ENCODE measurements around the gene CASP5. TPM values are rescaled to one million over a fixed set of nuclear protein-coding genes. Genes with fewer than 3 reads are reported as not detected.
"Not testable (repeated sequence)": the region's sequence is repeated elsewhere in the genome, so short reads cannot be mapped to it uniquely, and the experiment has no call there.

Gene CASP5
- total RNA-seq, result not detected in 2 replicates

DNA sequence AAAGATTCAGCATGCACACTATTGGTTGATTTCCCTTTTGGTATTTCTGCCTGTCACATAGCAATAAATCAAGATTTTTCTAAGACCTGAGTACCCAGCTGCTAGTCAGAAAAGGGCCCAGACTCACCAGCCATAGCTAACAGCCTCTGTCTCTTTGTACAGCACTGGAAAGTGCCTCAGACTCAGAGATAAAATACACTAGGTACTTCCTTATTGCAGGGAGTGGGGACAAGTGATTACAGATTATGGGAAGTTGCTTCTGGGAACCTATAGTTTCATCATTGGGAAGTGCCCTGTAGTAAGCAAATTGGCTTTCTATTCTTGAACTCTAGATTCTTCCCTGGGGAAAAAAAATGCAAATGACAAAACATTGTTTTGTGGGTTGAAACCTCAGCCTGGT lies at the start of gene CASP5:
TSS of gene CASP5 (minus strand) at position 166 of the 400 bp plus-strand sequence. CDS start at position 134, 32 bp downstream.
- Mint-ChIP-seq H3K4me3 (no peak within 1 kb of the TSS), H3K9me3 (no peaks in the 10 kb centered on the region), H3K27ac (no peak within 1 kb of the TSS), H3K36me3 (ENCODE audit: low read depth) (peaks cover 31% of the 10 kb centered on the region), H3K4me1 (ENCODE audit: low read depth) (peaks cover 6% of the 10 kb centered on the region), H3K27me3 (ENCODE audit: insufficient read depth) (no peaks in the 10 kb centered on the region)
- intact Hi-C loops (cut with micrococcal nuclease), result no loop called here
- no peak for DNase-seq (ENCODE audit: low spot score)

DNA sequence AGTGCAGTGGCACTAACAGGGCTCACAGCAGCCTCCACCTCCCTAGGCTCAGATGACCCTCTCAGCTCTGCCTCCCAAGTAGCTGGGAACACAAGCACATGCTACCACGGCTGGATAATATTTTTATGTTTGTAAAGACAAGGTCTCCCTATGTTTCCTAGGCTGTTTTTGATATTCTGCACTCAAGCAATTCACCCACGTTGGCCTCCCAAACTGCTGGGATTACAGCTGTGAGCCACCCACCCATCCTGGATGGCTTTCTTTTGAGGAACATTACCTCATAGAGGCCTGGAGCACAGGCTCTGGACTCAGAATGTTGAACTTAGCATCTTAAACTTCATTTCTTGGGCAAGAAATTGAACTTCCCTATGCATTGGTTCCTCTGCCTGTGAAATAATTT lies 49.1 kb upstream of the CASP5 start:
- H3K27me3 Mint-ChIP-seq (ENCODE audit: insufficient read depth); H3K9me3 Mint-ChIP-seq; H3K4me3 Mint-ChIP-seq; H3K36me3 Mint-ChIP-seq (ENCODE audit: low read depth); DNase-seq (ENCODE audit: low spot score); H3K27ac Mint-ChIP-seq; intact Hi-C loops (cut with micrococcal nuclease): not testable (repeated sequence)
- peaks cover 30% of the 10 kb centered on the region for H3K4me1 Mint-ChIP-seq (ENCODE audit: low read depth)

DNA sequence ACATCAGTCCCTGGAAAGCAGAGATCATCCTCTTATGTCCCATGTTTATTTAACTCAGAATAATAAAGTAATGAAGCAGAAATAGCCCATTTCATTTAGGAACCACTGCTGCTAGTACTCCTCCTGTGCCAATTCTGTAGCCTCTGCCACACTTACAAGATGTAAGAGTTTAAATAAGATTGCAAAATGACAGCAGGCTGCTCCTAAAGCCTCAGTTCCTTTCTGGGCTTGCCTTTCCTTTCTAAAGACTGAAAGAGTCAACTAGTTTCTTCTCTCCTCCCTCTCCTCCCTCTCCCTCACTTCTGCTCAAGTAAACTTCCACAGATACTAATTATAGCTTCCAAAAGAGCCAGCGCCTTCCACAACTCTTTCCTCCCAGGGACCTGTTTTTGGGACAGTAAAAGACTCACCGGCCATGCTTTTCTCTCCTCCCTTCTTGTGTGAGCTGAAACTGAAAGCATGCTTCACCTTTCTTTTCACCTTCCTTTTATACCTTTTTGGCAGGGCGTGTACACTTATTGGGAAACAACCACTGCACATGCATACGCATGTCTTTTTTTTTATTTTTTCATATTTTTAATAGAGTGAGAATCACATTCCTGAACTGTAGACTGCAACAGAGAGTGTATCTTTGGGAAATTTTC lies 48.2 kb upstream of the CASP5 start:
- H3K4me1 Mint-ChIP-seq (ENCODE audit: low read depth), result peaks cover 25% of the 10 kb centered on the region
- DNase-seq (ENCODE audit: low spot score), result no peak
- intact Hi-C loops (cut with micrococcal nuclease), result no loop called here
- peak overlapping the region; percentile 69 for H3K4me3 Mint-ChIP-seq
- peak overlapping the region; percentile 65 for H3K27ac Mint-ChIP-seq
- peaks cover 5% of the 10 kb centered on the region for H3K36me3 Mint-ChIP-seq (ENCODE audit: low read depth)
- H3K27me3 Mint-ChIP-seq (ENCODE audit: insufficient read depth), result peaks cover 8% of the 10 kb centered on the region
- H3K9me3 Mint-ChIP-seq, result no peaks in the 10 kb centered on the region

DNA sequence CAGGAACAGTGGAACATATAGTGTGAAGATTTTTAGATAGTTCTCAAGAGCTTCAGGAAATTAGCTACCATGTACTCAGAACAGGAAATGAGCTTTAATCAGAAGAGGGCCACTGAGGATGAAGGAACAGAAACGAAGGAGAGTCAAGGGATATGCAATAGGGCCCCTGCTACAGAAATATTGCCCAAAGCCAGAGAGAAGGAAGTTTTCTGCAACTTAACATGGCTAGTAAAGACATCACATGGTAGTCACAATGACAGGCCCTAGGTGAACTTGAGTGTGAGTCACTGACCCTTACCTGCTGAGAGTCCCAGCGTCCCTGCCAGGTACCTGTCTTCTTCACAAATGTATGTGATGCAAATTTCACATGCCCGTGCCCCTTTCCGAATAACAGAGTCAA lies 47.3 kb upstream of the CASP5 start:
- H3K27ac Mint-ChIP-seq, result no peak overlapping the region
- H3K27me3 Mint-ChIP-seq (ENCODE audit: insufficient read depth), result peaks cover 6% of the 10 kb centered on the region
- no peak for DNase-seq (ENCODE audit: low spot score)
- no peaks in the 10 kb centered on the region for H3K9me3 Mint-ChIP-seq
- intact Hi-C loops (cut with micrococcal nuclease), result no loop called here
- H3K4me3 Mint-ChIP-seq, result peak overlapping the region; percentile 69
- H3K36me3 Mint-ChIP-seq (ENCODE audit: low read depth), result peaks cover 5% of the 10 kb centered on the region
- peaks cover 25% of the 10 kb centered on the region for H3K4me1 Mint-ChIP-seq (ENCODE audit: low read depth)

DNA sequence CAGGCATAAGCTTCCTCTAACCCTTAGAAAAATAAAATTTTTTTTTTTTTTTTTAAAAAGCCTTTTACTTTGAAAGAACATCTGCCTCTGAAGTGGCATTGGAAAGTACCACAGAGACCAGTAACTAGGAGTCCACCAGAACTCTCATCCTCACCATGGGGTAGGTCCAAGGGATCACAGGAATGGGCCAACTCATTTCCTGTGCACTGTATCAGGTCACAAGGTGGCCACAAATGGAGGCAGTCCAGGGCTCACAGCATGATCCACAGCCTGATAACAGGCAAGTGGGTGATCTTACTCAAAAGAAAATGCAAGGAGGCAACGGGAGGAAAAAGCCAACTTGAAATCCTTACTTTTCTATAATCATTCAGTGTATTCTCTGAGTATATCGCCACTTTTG lies 46.8 kb upstream of the CASP5 start:
- H3K27ac Mint-ChIP-seq; H3K27me3 Mint-ChIP-seq (ENCODE audit: insufficient read depth); intact Hi-C loops (cut with micrococcal nuclease); H3K36me3 Mint-ChIP-seq (ENCODE audit: low read depth); DNase-seq (ENCODE audit: low spot score); H3K9me3 Mint-ChIP-seq: not testable (repeated sequence)
- Mint-ChIP-seq H3K4me3 (peak overlapping the region; percentile 69), H3K4me1 (ENCODE audit: low read depth) (peaks cover 25% of the 10 kb centered on the region)

DNA sequence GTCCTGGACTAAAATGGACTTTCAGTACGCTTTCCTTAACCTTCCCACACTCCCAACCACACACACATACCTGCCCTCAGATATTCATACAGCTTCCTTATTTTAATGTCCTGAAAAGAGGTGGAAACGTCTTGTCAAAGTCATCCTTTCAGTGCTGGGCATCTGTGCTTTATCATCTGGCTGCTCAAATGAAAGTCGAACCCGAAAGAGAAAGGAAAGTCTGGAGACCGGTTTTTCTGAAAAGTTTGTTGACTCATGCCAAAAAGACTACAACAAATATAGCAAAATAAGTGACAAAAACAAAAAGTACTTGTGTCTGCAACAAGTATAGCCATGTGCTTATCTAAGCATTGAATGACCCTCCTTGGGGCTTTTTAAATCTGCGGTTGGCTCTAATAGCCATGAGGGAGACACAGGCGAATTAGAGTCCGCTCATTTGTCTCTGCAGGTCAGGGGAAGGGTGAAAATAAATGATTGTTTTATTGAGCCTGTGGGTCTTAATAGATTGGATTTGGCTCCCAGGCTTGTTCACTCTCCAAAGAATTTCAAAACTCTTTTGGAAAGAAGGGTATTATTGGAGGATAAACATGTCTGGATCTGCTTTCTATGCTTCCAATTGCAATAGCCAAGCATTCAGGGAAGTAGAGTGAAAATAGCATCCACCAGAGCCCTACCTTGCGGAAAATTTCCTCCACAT lies 40.4 kb upstream of the CASP5 start:
- H3K36me3 Mint-ChIP-seq (ENCODE audit: low read depth); H3K4me1 Mint-ChIP-seq (ENCODE audit: low read depth): not testable (repeated sequence)

DNA sequence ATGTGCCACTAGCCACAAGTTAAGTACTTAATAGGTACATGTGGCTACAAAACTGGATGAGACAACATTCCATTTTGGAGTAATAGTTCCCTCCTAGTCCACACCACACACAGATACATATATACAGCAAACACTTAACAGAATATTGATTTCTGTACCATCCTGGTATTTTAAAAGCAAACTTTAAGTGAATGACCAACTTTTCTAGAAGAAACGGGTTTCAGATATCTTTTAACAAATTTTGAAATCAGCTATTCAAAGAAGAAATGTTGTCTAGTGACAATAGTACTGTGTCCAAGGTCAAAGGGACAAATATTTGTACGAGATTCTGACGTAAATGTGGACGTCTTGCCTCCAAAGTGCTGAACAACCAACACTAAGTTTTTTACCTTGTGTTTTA lies 34.5 kb upstream of the CASP5 start:
- Mint-ChIP-seq H3K27ac (no peak overlapping the region), H3K27me3 (ENCODE audit: insufficient read depth) (peaks cover 6% of the 10 kb centered on the region), H3K36me3 (ENCODE audit: low read depth) (peaks cover 3% of the 10 kb centered on the region), H3K4me3 (no peak overlapping the region), H3K9me3 (no peaks in the 10 kb centered on the region), H3K4me1 (ENCODE audit: low read depth) (no peaks in the 10 kb centered on the region)
- intact Hi-C loops (cut with micrococcal nuclease), result no loop called here
- no peak for DNase-seq (ENCODE audit: low spot score)

More for the DNA sequence above, 40.4 kb upstream of the CASP5 start:
- H3K27ac Mint-ChIP-seq; H3K9me3 Mint-ChIP-seq; intact Hi-C loops (cut with micrococcal nuclease); DNase-seq (ENCODE audit: low spot score); H3K27me3 Mint-ChIP-seq (ENCODE audit: insufficient read depth); H3K4me3 Mint-ChIP-seq: not testable (repeated sequence)

DNA sequence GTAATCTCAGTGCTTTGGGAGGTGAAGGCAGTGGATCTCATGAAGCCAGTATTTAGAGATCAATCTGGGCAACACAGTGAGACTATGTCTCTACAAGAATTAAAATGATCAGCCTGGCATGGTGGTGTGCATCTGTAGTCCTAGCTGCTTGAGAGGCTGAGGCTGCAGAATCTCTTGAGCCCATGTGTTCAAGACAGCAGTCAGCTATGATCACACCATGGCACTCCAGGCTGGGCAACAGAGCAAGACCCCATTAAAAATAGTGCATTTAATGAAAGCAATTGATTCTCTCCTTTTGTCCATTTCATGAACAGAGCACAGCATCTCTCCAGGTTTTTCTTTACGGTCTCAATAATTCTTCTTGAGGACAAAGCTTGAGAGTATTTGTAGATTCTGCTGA lies 33.5 kb upstream of the CASP5 start:
- H3K36me3 Mint-ChIP-seq (ENCODE audit: low read depth), result no peaks in the 10 kb centered on the region
- no peak for DNase-seq (ENCODE audit: low spot score)
- H3K27me3 Mint-ChIP-seq (ENCODE audit: insufficient read depth), result peaks cover 4% of the 10 kb centered on the region
- H3K9me3 Mint-ChIP-seq, result no peaks in the 10 kb centered on the region
- no peak overlapping the region for H3K27ac Mint-ChIP-seq
- no peak overlapping the region for H3K4me3 Mint-ChIP-seq
- H3K4me1 Mint-ChIP-seq (ENCODE audit: low read depth), result no peaks in the 10 kb centered on the region
- intact Hi-C loops (cut with micrococcal nuclease), result no loop called here

DNA sequence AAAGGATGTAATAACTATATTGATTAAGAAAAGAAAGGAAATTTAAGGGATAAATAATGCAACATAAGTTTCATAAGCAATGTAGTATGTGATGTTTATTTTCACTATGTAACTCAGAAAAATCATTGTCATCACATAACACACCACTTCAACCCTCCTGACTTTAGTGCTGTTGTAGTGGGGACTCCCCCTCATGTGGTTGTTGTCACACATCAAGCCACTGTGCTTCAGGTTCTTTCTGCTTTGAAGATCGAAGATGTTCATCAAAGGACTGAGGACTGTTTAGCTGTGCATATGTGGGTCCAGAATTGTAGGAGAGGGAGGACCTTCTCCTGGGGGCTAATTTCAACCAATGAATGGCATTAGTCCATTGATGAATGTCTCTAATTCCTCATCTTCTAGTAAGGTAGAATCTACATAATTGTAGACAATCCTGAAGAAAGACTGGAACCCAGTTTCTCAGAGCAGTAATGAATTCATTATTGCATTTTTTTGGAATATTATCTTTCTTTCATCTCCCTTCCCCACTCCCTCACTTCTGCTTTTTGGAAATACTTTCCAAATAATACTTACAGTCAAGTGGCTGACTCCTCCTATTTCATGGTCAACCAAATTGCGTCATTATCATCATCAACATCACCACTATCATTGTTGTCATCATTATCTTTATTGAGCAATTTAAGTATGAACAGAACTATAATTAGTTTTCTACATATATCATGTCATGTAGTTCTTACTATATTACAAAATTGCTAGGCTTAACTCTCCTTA lies 31.9 kb upstream of the CASP5 start:
- Mint-ChIP-seq H3K36me3 (ENCODE audit: low read depth) (no peaks in the 10 kb centered on the region), H3K27me3 (ENCODE audit: insufficient read depth) (peaks cover 4% of the 10 kb centered on the region), H3K4me3 (no peak overlapping the region), H3K4me1 (ENCODE audit: low read depth) (no peaks in the 10 kb centered on the region), H3K27ac (no peak overlapping the region), H3K9me3 (no peaks in the 10 kb centered on the region)
- DNase-seq (ENCODE audit: low spot score), result no peak
- intact Hi-C loops (cut with micrococcal nuclease), result no loop called here

DNA sequence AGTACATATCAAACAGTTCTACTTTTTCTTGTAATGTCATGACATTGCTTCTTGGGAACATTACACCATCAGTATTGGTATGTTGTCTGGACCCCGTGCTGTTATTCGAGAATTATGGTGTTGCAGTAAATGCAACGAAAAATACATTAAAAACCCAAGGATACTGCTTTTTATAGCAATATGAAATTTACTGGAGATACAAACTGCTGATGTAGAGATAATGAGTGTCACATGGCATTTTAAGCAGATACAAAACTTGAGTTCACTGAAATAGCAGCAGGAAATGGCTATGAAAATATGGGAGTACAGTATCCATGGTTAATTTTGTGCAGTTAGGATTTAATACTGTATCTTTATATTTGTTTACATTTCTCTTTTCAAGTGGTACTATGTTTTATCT lies 29.5 kb upstream of the CASP5 start:
- no peak overlapping the region for H3K27ac Mint-ChIP-seq
- intact Hi-C loops (cut with micrococcal nuclease), result no loop called here
- peaks cover 2% of the 10 kb centered on the region for H3K27me3 Mint-ChIP-seq (ENCODE audit: insufficient read depth)
- no peak overlapping the region for H3K4me3 Mint-ChIP-seq
- H3K36me3 Mint-ChIP-seq (ENCODE audit: low read depth), result no peaks in the 10 kb centered on the region
- DNase-seq (ENCODE audit: low spot score), result no peak
- no peaks in the 10 kb centered on the region for H3K9me3 Mint-ChIP-seq
- no peaks in the 10 kb centered on the region for H3K4me1 Mint-ChIP-seq (ENCODE audit: low read depth)

DNA sequence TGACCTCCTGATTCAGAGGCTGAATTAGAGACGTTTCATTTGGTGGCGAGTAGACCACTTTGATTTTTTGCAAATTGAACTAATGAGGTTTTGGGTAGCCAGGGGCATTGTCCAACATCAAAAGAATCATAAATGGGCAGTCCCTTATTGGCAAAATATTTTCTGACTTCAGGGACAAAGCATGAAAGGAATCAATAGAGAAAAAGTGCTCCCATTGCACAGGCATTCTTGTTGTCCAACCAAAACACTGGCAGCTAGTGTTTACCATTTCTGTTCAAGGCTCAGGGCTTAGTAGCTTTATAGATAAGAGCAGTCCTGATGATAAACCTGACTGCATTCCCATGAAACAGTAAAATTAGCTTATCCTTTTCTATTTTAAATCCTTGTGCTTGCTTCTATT lies 28.6 kb upstream of the CASP5 start:
- no peak overlapping the region for H3K4me3 Mint-ChIP-seq
- no peaks in the 10 kb centered on the region for H3K27me3 Mint-ChIP-seq (ENCODE audit: insufficient read depth)
- no peaks in the 10 kb centered on the region for H3K36me3 Mint-ChIP-seq (ENCODE audit: low read depth)
- peaks cover 7% of the 10 kb centered on the region for H3K4me1 Mint-ChIP-seq (ENCODE audit: low read depth)
- H3K27ac Mint-ChIP-seq, result no peak overlapping the region
- intact Hi-C loops (cut with micrococcal nuclease), result no loop called here
- H3K9me3 Mint-ChIP-seq, result no peaks in the 10 kb centered on the region
- DNase-seq (ENCODE audit: low spot score), result no peak

DNA sequence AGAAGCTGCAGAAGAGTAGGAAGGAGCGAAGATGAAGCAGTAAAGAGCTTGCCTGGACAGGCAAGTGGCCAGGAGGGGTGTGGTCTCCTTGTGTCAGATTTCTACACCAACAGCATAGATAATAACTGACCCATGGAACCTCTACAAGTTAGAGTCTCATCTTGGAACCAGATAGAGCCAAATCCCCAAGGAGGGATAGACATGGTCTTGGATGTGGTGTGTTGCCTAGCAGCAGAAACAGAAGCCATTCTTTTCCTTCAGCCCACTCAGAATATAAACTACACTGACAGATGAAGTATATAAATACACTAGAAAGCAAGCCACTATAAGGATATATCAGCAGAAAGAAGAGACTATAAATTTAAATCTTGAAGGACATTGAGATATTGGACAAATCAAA lies 26.5 kb upstream of the CASP5 start:
- H3K27ac Mint-ChIP-seq, result no peak overlapping the region

More for the DNA sequence above, 26.5 kb upstream of the CASP5 start:
- no peak for DNase-seq (ENCODE audit: low spot score)
- H3K4me1 Mint-ChIP-seq (ENCODE audit: low read depth), result peaks cover 26% of the 10 kb centered on the region
- peaks cover 2% of the 10 kb centered on the region for H3K36me3 Mint-ChIP-seq (ENCODE audit: low read depth)
- intact Hi-C loops (cut with micrococcal nuclease), result loop anchor here (5.0 kb wide), 1 partner anchor 342 kb away; no protein-coding TSS in a partner anchor
- no peaks in the 10 kb centered on the region for H3K27me3 Mint-ChIP-seq (ENCODE audit: insufficient read depth)
- H3K4me3 Mint-ChIP-seq, result no peak overlapping the region
- H3K9me3 Mint-ChIP-seq, result no peaks in the 10 kb centered on the region
